DOHH2 (cell line): ENCODE measurements around the gene ZNF22.

Experiments
- H3F3A ChIP-seq: fragments of 200-600 bp; sonication (generic), shearing (Covaris generic); 2 replicates; pipeline ENCODE4 v1.6.0; 2016; ENCODE audit warnings: antibody characterized with exemption, mild to moderate bottlenecking; ENCODE audit not compliant: control insufficient read depth, insufficient read depth
- H3K27ac ChIP-seq: fragments of 200-600 bp; sonication (generic); 2 replicates; pipeline ENCODE4 v1.5.1; 2014; ENCODE audit warnings: low read depth, mild to moderate bottlenecking, low read length, moderate library complexity
- H3K27me3 ChIP-seq: fragments of 200-600 bp; sonication (generic); 2 replicates; pipeline ENCODE4 v1.6.1; 2014; ENCODE audit warnings: mild to moderate bottlenecking, low read length, mixed read lengths; ENCODE audit not compliant: control insufficient read depth
- H3K36me3 ChIP-seq: fragments of 200-600 bp; sonication (generic); 2 replicates; pipeline ENCODE4 v1.6.1; 2014; ENCODE audit warnings: mild to moderate bottlenecking, low read length, moderate library complexity, mixed read lengths; ENCODE audit not compliant: control insufficient read depth
- H3K4me1 ChIP-seq: fragments of 200-600 bp; sonication (generic); 2 replicates; pipeline ENCODE4 v1.6.1; 2014; ENCODE audit warnings: mild to moderate bottlenecking, low read length, mixed read lengths; ENCODE audit not compliant: control insufficient read depth
- H3K4me2 ChIP-seq: fragments of 200-600 bp; sonication (generic); 2 replicates; pipeline ENCODE4 v1.6.0; 2014; ENCODE audit warnings: mild to moderate bottlenecking, low read length, moderate library complexity
- H3K4me3 ChIP-seq: fragments of 200-600 bp; sonication (generic); 2 replicates; pipeline ENCODE4 v1.5.1; 2014; ENCODE audit warnings: mild to moderate bottlenecking, low read length, mixed read lengths
- H3K79me2 ChIP-seq: fragments of 200-600 bp; sonication (generic); 2 replicates; pipeline ENCODE4 v1.6.1; 2014; ENCODE audit warnings: mild to moderate bottlenecking, low read length, mixed read lengths; ENCODE audit not compliant: control insufficient read depth
- H3K9me2 ChIP-seq: fragments of 200-600 bp; sonication (generic); replicated peaks from 2 replicates; pipeline ENCODE4 v1.6.1; 2014; ENCODE audit warnings: mild to moderate bottlenecking, low read length, mixed read lengths; ENCODE audit not compliant: control insufficient read depth
- H3K9me3 ChIP-seq: fragments of 200-600 bp; sonication (generic); 2 replicates; pipeline ENCODE4 v1.6.1; 2014; ENCODE audit warnings: antibody characterized with exemption, low read length, mixed read lengths; ENCODE audit not compliant: control insufficient read depth, insufficient read depth
- H4K20me1 ChIP-seq: fragments of 200-600 bp; sonication (generic); 2 replicates; pipeline ENCODE4 v1.6.0; 2014; ENCODE audit warnings: low read depth, mild to moderate bottlenecking, antibody characterized with exemption, low read length, moderate library complexity; ENCODE audit not compliant: control insufficient read depth, insufficient read depth
- EZH2phosphoT487 ChIP-seq: fragments of 200-600 bp; sonication (generic); IDR thresholded peaks from 2 replicates; pipeline ENCODE4 v1.6.1; 2017; ENCODE audit warnings: borderline replicate concordance, mild to moderate bottlenecking, antibody characterized with exemption, low read length, moderate library complexity, mixed read lengths
- TF ChIP-seq, protein P1 (sequence below): fragments of 200-600 bp; sonication (generic); IDR thresholded peaks from one replicate; pipeline ENCODE4 v1.5.1; 2014; ENCODE audit warnings: antibody characterized with exemption, mild to moderate bottlenecking, low read depth, low read length; ENCODE audit not compliant: poor library complexity, severe bottlenecking

ZNF22 gene

DNA sequence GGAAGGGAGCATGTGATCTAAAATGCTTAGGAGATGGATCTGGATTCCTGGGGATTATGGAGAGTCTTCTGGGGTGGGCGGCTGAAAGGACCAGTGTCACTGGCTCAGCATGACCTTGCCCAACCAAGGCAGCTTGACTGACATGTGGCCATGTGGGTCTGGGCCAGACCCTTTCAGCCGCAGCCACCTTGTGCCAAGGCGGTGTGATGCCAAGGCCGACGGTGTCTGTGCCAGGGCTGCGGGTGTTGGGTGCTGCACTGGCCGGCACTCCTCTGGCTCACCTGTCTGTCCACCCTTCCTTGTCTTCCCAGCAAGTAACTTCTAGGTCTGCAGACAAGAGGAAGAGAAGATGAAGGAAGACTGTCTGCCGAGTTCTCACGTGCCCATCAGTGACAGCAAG, 30.9 kb upstream of the ZNF22 start:
- Histone ChIP-seq H3K79me2 (no peaks in the 10 kb centered on the region), H3K9me2 (no peaks in the 10 kb centered on the region), H3K4me3 (no peak overlapping the region), H3K4me2 (no peak overlapping the region), H4K20me1 (no peaks in the 10 kb centered on the region), H3K4me1 (peaks cover 58% of the 10 kb centered on the region), H3K9me3 (no peaks in the 10 kb centered on the region), H3K27ac (no peak overlapping the region), H3K36me3 (no peaks in the 10 kb centered on the region), H3K27me3 (no peaks in the 10 kb centered on the region), H3F3A (no peaks in the 10 kb centered on the region)
- TF ChIP-seq, protein P1, sequence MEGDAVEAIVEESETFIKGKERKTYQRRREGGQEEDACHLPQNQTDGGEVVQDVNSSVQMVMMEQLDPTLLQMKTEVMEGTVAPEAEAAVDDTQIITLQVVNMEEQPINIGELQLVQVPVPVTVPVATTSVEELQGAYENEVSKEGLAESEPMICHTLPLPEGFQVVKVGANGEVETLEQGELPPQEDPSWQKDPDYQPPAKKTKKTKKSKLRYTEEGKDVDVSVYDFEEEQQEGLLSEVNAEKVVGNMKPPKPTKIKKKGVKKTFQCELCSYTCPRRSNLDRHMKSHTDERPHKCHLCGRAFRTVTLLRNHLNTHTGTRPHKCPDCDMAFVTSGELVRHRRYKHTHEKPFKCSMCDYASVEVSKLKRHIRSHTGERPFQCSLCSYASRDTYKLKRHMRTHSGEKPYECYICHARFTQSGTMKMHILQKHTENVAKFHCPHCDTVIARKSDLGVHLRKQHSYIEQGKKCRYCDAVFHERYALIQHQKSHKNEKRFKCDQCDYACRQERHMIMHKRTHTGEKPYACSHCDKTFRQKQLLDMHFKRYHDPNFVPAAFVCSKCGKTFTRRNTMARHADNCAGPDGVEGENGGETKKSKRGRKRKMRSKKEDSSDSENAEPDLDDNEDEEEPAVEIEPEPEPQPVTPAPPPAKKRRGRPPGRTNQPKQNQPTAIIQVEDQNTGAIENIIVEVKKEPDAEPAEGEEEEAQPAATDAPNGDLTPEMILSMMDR: no peak
- no peak for TF ChIP-seq EZH2phosphoT487

DNA sequence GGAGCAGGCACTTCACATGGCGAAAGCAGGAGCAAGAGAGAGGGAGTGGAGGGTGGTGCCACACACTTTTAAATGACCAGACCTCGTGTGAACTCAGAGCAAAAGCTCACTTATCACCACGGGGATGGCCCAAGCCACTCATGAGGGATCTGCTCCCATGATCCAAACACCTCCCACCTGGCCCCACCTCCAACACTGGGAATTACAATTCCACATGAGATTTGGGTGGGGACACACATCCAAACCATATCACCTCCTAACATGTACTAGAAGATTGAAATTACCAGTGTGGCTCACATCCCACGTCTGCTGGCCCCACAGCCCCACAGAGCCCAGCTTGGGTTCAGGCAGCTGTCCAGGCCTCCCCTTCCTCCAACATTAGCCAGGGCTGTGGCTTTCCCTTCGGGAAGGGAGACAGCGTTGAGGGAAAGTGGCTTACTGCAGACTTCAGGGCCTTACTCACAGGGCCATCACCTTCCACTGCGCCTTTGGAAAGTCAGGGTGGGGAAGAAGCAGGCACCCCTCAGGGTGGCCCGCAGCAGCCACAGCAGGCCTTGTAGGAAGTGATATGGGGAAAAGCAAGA, 29.8 kb upstream of the ZNF22 start:
- H3K79me2 ChIP-seq: no peaks in the 10 kb centered on the region

DNA sequence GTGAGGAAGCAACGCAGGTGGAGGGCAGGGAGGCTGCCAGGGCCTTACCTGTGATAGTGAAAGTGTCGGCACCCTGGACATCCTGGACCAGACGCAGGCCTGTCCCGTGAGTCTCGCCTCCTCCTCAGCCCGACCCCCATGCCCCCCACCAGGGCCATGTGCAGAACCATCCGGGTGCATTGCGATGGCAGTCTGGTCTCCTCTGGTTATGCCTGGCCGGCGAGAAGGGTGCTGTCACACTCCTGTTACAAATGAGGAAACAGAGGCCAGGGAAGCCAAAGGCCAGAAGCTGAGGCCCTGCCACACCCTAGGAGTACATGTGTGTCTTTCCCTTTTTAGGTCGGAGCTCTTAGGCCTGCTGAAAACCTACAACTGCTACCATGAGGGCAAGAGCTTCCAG, 29.3 kb upstream of the ZNF22 start:
- Histone ChIP-seq H4K20me1 (no peaks in the 10 kb centered on the region), H3K9me3 (no peaks in the 10 kb centered on the region), H3F3A (no peaks in the 10 kb centered on the region), H3K4me3 (no peak overlapping the region), H3K27me3 (peaks cover 8% of the 10 kb centered on the region), H3K4me1 (peaks cover 47% of the 10 kb centered on the region), H3K36me3 (no peaks in the 10 kb centered on the region), H3K79me2 (no peaks in the 10 kb centered on the region), H3K4me2 (no peak overlapping the region), H3K27ac (no peak overlapping the region), H3K9me2 (no peaks in the 10 kb centered on the region)
- TF ChIP-seq EZH2phosphoT487: no peak
- TF ChIP-seq, protein P1: no peak

More for the DNA sequence above, 29.8 kb upstream of the ZNF22 start:
- no peak for TF ChIP-seq EZH2phosphoT487
- TF ChIP-seq, protein P1: no peak
- no peak overlapping the region for H3K4me2 ChIP-seq
- H4K20me1 ChIP-seq: no peaks in the 10 kb centered on the region
- H3K4me3 ChIP-seq: no peak overlapping the region
- peaks cover 4% of the 10 kb centered on the region; the same call in 1 of the 2 replicates for H3K27me3 ChIP-seq
- H3K4me1 ChIP-seq: peaks cover 53% of the 10 kb centered on the region
- H3K9me3 ChIP-seq: no peaks in the 10 kb centered on the region
- H3K27ac ChIP-seq: no peak overlapping the region
- no peaks in the 10 kb centered on the region for H3K9me2 ChIP-seq
- no peaks in the 10 kb centered on the region for H3F3A ChIP-seq
- no peaks in the 10 kb centered on the region for H3K36me3 ChIP-seq
